HEK293T (cell line): ENCODE measurements around the gene CSPG5.

Experiments
- ARNT ChIP-seq: fragments of 450-650 bp; IDR thresholded peaks from 2 replicates; pipeline ENCODE4 v1.6.1; 2017; ENCODE audit warnings: mild to moderate bottlenecking
- CTBP1 ChIP-seq: fragments of 450-650 bp; IDR thresholded peaks from 2 replicates; pipeline ENCODE4 v1.6.1; 2016; ENCODE audit warnings: borderline replicate concordance
- ELF4 ChIP-seq: fragments of 450-650 bp; IDR thresholded peaks from 2 replicates; pipeline ENCODE4 v1.6.1; 2017; ENCODE audit warnings: antibody characterized with exemption
- FOXA1 ChIP-seq: fragments of 450-650 bp; IDR thresholded peaks from 2 replicates; pipeline ENCODE4 v1.6.1; 2016; ENCODE audit warnings: mild to moderate bottlenecking
- FOXK2 ChIP-seq: fragments of 450-650 bp; IDR thresholded peaks from 2 replicates; pipeline ENCODE4 v1.6.1; 2016; ENCODE audit warnings: mild to moderate bottlenecking
- FOXM1 ChIP-seq: fragments of 450-650 bp; IDR thresholded peaks from 2 replicates; pipeline ENCODE4 v1.6.1; 2017; ENCODE audit warnings: mild to moderate bottlenecking, borderline replicate concordance
- HDGF ChIP-seq: fragments of 450-650 bp; IDR thresholded peaks from 2 replicates; pipeline ENCODE4 v1.6.1; 2017; ENCODE audit warnings: antibody characterized with exemption, borderline replicate concordance
- L3MBTL2 ChIP-seq: fragments of 450-650 bp; conservative IDR thresholded peaks from 2 replicates; pipeline ENCODE4 v1.6.1; 2016; ENCODE audit warnings: mild to moderate bottlenecking
- LEF1 ChIP-seq: fragments of 450-650 bp; IDR thresholded peaks from 2 replicates; pipeline ENCODE4 v1.6.1; 2017; ENCODE audit warnings: mild to moderate bottlenecking, borderline replicate concordance
- SP1 ChIP-seq: fragments of 450-650 bp; IDR thresholded peaks from 2 replicates; pipeline ENCODE4 v1.6.1; 2017
- SUZ12 ChIP-seq: fragments of 450-650 bp; IDR thresholded peaks from 2 replicates; pipeline ENCODE4 v1.6.1; 2016; ENCODE audit warnings: mild to moderate bottlenecking
- TARDBP ChIP-seq: fragments of 450-650 bp; IDR thresholded peaks from 2 replicates; pipeline ENCODE4 v1.6.1; 2016
- ZNF384 ChIP-seq: fragments of 450-650 bp; IDR thresholded peaks from 2 replicates; pipeline ENCODE4 v1.6.1; 2016
- TF ChIP-seq, protein P1 (sequence below): fragments of 450-650 bp; IDR thresholded peaks from 2 replicates; pipeline ENCODE4 v1.6.1; 2016

GRCh38 chr3:47540281-47540680 is 38.4 kb downstream of the CSPG5 start:
- TF ChIP-seq ARNT: no peak
- TF ChIP-seq SP1: no peak
- TF ChIP-seq ELF4: no peak
- TF ChIP-seq, protein P1, sequence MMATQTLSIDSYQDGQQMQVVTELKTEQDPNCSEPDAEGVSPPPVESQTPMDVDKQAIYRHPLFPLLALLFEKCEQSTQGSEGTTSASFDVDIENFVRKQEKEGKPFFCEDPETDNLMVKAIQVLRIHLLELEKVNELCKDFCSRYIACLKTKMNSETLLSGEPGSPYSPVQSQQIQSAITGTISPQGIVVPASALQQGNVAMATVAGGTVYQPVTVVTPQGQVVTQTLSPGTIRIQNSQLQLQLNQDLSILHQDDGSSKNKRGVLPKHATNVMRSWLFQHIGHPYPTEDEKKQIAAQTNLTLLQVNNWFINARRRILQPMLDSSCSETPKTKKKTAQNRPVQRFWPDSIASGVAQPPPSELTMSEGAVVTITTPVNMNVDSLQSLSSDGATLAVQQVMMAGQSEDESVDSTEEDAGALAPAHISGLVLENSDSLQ: no peak
- no peak for TF ChIP-seq HDGF
- no peak for TF ChIP-seq SUZ12
- no peak for TF ChIP-seq FOXK2
- TF ChIP-seq L3MBTL2: no peak
- no peak for TF ChIP-seq FOXM1
- TF ChIP-seq TARDBP: no peak
- no peak for TF ChIP-seq CTBP1
- TF ChIP-seq ZNF384: no peak
- no peak for TF ChIP-seq FOXA1
- no peak for TF ChIP-seq LEF1
